IPS DF 4.7 (cell line): ENCODE results near the gene TAOK3.
"Not testable (repeated sequence)": the region's sequence is repeated elsewhere in the genome, so short reads cannot be mapped to it uniquely, and the experiment has no call there.

Source experiments
- DNase-seq: peaks from one replicate; pipeline ENCODE4 v3.0.0-alpha.2; 2013; ENCODE audit warnings: low spot score; ENCODE audit errors: extremely low read depth

The TAOK3 gene

DNA sequence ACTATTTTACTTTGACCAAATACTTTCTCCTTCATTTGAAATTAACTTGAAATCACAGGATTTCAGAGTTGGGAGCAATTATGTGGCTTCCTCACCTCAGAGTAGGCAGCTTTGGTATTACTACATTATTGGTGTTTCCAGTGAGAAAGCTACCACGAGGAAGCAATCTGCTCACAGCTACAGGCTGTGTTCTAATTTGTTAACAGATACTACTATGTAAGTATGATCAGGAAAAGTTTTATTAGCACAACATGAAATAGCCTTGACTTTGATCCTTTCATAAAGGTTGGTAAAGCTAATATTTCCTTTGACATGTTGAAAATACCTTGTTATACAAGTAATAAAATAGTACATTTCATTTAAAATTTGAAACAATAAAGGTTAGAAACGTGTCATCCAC lies 30.6 kb downstream of the TAOK3 start:
- DNase-seq: no peak

DNA sequence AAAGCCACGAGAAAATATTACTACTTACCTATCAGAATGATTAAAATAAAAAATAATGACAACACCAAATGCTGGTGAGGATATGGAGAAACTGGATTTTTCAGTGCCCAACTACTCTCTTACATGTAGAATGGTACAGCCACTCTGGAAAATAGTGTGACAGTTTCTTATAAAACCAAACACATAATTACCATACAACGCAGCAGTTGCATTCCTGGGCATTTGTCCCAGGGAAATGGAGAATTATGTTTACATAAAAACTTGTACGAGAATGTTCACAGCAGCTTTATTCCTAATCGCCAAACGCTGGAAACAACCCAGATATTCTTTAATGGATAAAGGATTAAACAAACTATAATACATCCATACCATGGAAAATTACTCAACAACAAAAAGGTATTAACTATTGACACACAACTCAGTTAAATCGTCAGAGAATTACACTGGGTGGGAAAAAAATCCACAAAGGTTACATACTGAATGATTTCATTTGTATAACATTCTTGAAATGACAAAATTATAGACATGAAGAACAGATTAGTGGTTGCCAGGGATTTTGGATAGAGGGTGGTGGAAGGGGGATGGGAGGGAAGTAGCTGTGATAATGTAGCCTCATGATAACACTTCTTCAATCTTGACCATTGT lies 35.4 kb downstream of the TAOK3 start:
- DNase-seq: no peak

DNA sequence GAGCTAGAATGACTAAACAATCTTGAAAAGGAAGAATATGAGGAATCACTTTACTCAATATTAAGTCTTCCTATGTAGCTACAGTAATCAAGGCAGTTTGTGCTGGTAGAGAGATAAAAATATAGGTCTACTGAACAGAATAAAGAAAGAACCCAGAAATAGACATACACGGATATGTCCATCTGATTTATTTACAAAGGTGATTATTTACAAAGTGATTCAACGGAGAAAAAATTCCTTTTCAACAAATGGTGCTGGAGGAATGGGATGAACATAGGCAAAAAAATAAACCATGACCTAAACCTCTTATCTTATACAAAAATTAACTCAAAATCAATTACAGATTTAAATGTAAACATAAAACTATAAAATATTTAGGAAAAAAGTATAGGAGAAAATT lies 36.6 kb downstream of the TAOK3 start:
- no peak for DNase-seq

DNA sequence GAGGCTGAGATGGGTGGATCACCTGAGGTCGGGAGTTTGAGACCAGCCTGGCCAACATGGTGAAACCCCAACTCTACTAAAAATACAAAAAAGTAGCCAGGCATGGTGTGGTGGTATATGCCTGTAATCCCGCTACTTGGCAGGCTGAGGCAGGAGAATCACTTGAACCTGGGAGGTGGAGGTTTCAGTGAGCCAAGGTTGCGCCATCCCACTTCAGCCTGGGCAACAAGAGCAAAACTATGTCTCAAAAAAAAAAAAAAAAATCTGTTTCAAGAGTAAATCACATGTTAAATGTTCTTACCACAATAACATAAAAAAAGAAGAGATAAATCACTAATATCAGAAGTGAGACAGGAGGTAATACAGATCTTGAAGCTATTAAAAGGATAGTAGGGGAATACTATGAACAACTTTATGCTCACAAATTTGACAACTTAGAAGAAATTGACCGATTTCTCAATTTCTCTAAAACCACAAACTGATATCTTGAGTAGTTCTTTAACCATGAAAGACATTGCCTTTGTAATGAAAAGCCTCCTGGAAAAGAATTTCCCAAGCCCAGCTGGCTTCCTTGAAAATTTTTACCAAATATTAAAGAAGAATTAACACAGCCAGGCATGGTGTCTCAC lies 37.7 kb downstream of the TAOK3 start:
- no peak for DNase-seq

DNA sequence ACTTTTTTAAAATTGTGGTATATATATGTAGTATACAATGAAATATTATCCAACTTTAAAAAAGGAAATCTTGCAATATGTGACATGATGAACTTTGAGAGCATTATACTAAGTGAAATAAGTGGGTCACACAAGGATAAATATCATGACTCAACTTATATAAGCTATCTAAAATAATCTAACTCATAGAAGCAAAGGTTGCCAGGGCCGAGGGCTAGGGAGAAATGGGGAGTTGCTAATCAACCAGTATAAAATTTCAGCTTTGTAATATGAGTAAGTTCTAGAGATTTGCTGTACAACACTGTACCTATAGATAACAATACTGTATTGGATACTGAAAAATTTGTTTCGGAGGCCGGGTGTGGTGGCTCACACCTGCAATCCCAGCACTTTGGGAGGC lies 38.5 kb downstream of the TAOK3 start:
- DNase-seq: no peak

DNA sequence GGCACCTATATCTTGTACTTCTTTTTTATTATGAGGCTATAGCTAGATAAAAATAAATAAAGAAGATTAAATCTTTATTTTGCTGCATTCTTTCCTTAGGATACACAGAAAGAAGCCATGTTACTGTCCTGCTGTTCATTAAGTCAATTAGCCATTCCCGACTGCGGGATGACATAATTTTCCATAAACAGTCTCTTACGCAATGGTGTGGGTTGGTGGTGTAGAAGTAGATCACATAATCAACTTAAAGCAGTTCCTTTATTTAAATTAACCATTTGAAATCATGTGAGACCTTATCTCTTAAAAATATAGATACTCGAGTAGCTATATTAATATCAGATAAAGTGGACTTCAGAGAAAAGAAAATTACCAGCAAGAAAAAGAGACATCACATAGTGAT lies 40.2 kb downstream of the TAOK3 start:
- DNase-seq: no peak

DNA sequence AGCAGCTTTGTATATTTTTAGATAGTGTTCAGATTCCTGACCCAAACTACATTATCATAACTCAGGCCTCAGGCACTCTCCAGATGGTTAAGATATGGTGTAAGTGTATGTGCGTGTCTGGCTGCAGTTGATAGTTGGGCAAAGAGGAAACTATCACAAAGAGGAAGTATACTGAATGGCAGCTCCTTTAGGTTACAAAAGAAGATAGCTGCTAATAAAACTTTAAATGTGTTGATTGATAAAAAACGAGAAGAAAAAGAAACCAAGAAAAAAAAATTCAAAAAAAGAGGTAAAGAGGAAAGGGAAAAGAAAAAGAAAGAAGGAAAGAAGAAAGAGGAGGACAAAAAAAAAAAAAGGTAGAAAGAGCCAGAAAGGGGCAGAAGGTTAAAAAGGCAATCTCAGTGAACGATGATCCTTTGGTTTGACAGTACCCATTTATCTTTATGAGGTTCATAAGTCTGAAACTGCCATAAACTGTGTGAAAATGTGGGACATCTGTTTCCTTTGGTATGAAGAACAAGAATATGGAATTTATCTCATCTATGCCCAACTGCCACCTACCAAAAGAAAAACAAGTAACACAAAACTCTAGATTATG lies 42.2 kb downstream of the TAOK3 start:
- DNase-seq: no peak

DNA sequence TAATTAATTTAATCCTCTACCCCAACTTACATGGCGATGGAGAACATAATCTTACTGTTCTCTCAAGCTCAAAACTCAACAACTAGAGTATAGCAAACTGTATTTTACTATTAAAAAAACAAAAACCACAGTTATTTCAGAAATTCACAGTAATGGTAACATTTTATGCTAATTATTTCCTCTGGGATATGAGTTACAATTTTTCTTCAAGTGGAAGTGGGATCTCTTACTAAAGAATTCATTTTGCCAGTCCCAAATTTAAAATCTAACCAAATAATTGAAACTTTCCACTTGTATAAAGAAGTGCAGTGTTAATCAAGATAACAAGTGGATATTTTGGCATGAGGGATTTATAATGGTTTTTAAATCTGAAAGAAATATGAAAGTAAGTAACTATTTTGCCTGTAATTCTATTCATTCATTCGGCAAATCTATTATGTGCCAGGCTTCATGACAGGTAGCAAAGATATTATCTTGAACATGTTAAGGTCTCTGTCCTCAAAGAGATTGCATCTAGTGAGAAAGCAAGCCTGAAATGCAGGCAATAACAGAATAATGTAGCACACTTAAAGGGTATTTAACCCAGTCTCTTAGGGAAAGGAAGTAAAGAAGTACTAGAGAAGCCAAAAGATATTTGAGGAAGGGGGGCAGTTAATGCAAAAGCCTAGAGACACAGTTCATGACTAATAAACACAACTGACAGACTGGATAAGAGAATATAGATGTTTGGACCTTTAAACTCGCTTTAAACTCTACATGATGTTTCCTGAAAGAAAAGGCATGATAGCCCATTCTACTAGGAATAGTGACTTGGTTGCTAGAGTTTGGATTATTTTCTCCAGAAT lies 44.0 kb downstream of the TAOK3 start:
- no peak for DNase-seq

DNA sequence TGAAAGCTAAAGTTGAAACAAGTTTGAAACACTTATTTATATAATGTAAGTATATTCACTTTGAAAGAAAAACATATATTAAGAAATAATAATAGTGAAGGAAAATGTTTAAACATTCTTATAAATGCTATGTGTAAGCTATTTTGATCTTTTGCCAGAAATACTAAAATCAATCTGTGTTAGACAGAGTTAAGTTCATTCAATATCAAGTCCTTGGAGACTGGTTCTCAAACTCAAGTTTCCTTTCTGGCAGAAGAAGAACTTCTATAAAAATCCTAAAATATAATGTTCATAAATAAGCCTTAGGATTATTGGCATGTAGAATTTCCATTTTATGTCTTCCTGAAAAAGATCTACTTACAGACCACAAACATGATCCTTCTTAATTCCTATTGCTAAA lies 45.3 kb downstream of the TAOK3 start:
- DNase-seq: no peak

DNA sequence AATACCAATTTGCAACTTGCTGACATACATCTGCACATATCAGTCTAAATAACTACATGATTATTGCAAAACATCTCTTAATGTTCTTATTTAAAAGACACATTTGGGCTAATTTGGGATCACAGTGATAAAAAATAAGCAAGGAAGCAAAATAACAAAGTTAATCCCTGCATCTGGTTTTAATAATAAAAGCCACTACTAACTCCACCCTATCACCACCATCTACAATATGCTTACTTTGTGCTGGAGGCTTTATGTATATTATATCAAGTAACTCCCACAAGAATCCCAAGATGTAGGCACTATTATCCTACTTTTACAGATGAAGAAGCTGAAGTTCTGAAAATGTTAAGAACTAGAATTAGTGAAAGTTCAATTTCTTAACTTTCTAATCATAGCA lies 45.7 kb downstream of the TAOK3 start:
- DNase-seq: no peak

DNA sequence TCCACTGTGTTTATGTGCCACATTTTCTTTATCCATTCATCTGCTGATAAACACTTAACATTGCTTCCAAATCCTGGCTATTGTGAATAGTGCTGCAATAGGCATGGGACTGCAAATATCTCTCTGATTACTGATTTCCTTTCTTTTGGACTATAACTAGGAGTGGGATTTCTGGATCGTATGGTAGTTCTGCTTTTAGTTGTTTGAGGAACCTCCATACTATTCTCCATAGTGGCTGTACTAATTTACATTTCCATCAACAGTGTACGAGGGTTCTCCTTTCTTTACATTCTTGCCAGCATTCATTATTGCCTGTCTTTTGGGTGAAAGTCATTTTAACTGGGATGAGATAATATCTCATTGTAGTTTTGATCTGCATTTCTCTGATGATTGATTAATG lies 47.6 kb downstream of the TAOK3 start:
- no peak for DNase-seq

DNA sequence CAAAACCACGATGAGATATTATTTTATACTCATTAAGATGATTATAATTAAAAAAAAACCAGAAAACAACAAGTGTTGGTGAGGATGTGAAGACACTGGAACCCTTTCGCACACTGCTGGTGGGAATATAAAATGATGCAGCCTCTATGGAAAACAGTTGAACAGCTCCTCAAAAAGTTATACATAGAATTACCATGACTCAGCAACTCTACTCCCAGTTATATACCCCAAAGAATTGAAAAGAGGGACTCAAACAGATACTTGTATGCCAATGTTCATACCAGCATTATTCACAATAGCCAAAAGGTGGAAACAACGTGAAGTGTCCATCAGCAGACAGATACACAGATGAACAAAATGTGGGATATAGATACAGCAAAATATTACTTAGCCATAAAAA lies 53.1 kb downstream of the TAOK3 start:
- no peak for DNase-seq

DNA sequence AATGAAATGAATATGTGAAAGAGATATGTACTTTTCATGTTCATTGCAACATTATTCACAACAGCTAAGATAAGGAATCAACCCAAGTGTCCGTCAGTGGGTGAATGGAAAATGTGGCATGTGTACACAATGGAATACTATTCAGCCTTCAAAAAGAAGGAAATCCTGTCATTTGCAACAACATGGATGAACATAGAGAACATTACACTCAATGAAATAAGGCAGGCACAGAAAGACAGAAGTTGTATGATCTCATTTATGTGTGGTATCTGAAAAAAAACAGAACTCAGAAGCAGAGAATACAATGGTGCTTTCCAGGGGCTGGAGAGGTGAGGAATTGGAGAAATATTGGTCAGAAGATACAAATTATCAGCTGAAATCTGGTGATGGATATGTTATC lies 54.0 kb downstream of the TAOK3 start:
- DNase-seq: no peak

DNA sequence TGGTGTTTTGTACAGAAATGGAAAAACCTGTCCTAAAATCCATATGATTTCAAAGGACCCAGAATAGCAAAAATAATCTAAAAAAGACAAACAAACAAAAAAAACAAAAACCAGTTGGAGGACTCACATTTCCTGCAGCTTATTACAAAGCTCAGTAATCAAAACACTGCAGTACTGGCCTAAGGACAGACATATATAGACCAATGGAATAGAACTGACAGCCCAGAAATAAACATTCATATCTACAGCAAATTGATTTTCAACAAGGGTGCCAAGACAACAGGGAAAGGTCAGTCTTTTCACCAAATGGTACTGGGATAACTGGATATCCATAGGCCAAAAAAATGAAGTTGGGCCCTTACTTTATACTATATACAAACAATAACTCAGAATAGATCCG lies 55.0 kb downstream of the TAOK3 start:
- DNase-seq: no peak

DNA sequence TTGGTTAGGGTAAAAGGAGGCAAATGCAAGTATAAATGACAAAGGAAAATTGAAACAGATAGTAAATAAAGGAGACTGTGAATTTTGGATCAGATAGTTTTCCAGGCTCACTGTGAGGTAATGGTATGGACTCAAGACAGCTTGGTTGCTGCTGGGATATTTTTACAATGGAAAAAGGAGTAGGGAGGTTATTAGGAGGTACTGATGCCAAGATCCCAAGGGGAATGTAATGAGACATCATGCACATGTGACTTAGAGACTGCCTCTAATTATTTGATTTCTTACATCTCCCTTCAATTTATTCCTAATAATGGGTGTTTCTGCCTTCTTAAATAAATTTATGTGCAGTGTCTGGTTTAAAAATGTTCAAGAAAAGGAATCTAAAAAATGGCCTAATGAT lies 56.9 kb downstream of the TAOK3 start:
- no peak for DNase-seq

DNA sequence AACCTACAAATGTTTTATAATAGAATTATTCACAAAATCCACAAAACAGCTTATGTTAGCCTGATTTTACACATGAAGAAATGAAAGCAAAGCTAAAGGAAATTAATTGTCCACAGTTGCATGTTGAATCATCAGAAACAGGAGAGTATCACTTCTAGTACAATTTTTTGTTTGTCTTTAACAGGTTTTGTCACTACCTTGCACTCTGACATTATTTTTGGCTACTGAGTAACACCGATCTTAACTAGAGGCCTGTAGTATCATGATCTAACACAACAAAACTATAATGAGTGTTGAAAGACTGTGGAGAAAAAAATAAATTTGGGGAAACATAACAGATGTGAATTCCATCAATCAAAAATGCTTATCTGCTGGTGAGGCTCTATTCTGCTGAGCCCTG lies 60.1 kb downstream of the TAOK3 start:
- no peak for DNase-seq

DNA sequence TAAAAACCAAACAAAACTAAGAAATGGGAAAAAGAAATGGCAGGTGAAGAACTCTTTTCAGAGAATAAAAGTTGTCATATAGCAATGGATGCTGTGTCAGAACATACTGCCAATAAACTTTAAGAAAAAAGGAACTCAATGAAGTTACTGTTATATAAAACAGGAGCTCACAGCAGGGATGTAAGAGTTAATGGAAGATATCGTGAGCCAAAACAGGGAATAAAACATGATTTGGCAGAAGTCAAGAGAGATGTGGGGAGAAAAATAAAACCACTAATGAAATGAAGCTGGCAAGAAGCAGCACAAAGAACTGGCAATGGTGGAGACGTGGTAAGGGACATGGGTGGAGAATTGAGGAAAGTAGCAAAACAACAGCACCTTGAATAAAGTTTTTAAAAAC lies 61.0 kb downstream of the TAOK3 start:
- DNase-seq: no peak

DNA sequence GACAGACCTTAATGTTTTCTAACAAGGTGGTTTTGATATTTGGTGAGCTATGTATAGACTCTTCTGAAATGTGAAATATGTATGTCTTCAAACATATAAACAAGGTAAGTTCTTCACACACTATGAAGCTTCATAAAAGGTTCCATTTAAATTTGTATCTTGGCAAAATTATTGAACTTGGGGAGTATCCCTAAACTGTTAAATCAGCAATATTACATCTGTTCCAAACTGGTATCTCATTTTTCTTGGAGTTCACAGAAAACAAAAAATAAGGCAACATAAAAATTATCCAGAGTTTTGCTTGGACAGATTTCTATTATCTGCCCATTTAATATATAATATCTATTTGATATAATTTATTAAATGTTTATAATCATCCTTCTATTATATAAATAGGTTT lies 62.4 kb downstream of the TAOK3 start:
- no peak for DNase-seq

DNA sequence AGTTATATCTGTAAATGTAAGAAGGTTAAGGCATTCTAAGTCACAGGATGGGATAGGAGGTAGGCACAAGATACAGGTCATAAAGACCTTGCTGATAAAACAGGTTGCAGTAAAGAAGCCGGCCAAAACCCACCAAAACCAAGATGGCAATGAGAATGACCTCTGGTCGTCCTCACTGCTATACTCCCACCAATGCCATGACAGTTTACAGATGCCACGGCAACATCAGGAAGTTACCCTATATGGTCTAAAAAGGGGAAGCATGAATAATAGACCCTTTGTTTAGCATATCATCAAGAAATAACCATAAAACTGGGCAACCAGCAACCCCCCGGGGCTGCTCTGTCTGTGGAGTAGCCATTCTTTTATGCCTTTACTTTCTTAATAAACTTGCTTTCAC lies 64.7 kb downstream of the TAOK3 start:
- DNase-seq: not testable (repeated sequence)

DNA sequence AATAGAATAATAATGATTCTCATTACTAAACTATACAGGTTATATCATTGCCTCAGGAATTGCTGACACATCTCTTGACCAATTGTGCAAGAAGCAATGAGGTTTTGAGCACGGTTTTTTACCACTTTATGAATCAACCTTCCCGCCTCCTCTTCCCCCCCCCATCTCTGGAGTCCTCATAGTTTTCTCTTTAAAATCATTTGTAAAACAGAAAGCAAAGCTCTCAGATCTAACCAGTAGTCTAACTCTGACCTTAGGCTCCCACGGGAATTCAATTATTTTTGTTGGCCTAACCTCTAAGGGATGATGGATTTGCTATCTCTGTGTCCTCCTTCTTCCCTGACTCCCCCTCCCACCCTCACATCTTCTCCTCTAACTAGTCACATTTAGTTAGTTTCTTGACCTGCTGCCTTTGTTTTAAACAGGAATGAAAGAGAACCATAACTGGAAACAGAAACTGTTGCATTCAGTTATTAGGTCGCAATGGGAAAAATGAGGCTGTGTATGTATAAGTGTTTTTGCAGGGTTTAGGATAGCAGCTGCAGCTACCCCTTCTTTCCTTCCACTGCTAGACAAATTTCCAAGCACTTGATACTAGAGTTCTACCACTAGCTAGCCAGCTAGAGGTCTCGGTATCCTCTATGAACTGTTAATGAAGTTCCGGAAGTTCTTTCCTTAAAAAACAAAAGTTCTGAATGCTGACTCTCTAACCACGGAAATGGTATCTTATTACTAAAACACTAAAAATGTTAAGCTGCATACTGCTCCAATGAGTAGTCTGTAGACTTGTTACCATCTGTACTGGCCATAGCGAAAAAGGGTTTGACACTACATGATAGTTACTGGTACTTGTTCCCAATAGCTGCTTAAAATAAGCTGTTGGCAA lies 65.4 kb downstream of the TAOK3 start:
- DNase-seq: no peak

DNA sequence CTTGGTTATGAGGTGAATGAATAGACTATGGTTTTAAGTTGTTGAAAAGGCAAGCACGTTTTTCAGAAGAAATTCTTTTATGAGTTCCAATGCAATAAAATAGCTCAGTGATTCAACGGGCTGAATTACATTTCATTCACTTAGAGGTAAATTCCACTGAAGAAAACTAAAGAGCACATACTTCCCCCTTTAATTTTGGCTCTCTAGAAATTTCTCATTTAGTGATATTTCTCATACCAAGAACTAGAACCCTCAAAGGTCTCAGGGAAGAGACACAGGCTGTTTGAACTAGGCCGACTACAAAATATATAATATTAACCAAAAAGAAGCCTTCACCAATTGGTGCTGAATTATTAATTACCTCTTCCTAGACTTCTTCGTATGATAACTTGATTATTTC lies 68.6 kb downstream of the TAOK3 start:
- no peak for DNase-seq
